C4-2B (cell line): Measurements from ENCODE around the gene SMU1.

Experiments
- H3K27ac ChIP-seq: fragments of 450-650 bp; 2 replicates; pipeline ENCODE4 v1.5.1; 2017
- ZFX ChIP-seq: fragments of 450-650 bp; IDR thresholded peaks from 2 replicates; pipeline ENCODE4 v1.6.1; 2017
- TF ChIP-seq, protein P1 (sequence below): fragments of 450-650 bp; conservative IDR thresholded peaks from 2 replicates; pipeline ENCODE4 v1.5.1; 2017; ENCODE audit warnings: mild to moderate bottlenecking

The SMU1 gene

GRCh38 chr9:33117306-33117705 is 40.8 kb upstream of the SMU1 start:
- TF ChIP-seq ZFX = no peak
- TF ChIP-seq, protein P1, sequence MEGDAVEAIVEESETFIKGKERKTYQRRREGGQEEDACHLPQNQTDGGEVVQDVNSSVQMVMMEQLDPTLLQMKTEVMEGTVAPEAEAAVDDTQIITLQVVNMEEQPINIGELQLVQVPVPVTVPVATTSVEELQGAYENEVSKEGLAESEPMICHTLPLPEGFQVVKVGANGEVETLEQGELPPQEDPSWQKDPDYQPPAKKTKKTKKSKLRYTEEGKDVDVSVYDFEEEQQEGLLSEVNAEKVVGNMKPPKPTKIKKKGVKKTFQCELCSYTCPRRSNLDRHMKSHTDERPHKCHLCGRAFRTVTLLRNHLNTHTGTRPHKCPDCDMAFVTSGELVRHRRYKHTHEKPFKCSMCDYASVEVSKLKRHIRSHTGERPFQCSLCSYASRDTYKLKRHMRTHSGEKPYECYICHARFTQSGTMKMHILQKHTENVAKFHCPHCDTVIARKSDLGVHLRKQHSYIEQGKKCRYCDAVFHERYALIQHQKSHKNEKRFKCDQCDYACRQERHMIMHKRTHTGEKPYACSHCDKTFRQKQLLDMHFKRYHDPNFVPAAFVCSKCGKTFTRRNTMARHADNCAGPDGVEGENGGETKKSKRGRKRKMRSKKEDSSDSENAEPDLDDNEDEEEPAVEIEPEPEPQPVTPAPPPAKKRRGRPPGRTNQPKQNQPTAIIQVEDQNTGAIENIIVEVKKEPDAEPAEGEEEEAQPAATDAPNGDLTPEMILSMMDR = no peak
- H3K27ac ChIP-seq = no peak overlapping the region

GRCh38 chr9:33116860-33117259 is 40.4 kb upstream of the SMU1 start:
- H3K27ac ChIP-seq = no peak overlapping the region
- TF ChIP-seq ZFX = no peak
- TF ChIP-seq, protein P1 = no peak

DNA sequence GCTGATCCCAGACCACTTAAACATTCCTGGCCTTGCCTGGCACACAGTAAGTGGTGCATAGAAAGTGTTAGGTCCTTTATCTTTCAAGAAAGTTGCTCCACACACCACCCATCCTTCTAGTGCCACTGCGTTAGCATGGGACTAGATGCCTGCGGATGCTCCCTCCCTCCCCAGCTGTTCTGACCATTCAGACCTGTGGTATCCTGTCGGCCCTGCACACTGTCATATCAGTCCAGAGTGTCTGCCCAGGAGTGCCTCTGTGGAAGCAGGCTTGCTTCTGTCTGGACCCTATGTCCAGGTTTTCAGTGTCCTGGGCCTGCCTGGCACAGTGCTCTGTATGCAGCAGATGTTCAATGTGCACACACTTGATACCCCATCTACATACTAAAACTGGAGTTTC is 38.3 kb upstream of the SMU1 start:
- TF ChIP-seq, protein P1 = no peak
- TF ChIP-seq ZFX = no peak
- no peak overlapping the region for H3K27ac ChIP-seq

DNA sequence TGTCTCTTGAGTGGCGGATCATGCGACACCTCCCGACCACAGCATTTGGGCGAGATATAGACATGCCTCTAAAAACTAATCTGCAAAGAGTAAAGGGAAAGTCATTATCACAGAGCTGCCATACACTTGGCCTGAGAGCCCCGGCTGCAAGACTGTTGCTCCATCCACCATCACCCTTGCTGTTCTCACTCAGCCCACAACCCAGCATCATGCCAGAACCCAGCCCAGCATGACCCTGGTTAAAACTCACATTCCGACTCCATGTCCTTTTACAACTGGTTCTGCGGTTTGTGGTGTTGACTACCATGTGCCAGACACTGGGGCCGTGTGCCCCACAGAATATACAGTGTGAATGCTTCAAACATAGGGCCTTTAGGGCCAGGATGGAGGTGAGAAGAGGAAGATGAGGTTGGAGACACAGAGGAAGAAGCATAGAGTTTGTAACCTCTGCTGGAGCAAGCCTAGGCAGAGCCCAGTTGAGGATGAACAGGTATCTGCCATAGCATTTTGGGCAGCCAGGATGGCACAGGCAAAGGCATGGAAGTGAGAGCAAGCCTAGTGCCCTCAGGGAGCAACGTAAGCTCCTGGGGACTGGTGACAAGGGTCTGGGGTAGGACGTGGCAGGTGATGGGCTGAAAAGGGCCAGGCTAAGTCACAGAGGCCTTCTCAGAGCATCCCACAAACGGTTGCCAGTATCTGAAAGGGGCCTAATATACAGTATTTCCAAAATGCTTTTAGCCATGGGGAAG is 37.5 kb upstream of the SMU1 start:
- no peak overlapping the region for H3K27ac ChIP-seq
- TF ChIP-seq, protein P1 = no peak

DNA sequence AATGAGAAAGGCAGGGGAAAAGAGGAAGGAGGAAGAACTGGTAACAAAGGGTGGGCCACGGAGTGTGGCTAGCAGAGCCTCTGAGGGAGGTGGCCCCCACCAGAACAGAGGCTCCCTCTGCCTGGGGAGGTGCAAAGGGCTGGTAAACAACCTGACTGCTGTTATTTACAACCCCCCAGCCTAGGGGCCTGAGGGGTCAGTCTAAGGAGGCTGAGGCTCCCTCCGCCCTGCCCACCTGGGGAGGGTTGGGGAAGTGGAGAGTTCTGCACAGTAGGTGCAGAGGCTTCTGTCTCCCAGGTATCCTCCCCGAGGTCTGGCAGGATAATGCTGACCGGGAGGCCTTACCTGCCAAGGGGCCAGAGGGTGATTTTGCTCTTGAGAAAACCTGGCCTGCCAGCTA is 35.6 kb upstream of the SMU1 start:
- no peak overlapping the region for H3K27ac ChIP-seq
- TF ChIP-seq, protein P1 = no peak
- TF ChIP-seq ZFX = no peak

DNA sequence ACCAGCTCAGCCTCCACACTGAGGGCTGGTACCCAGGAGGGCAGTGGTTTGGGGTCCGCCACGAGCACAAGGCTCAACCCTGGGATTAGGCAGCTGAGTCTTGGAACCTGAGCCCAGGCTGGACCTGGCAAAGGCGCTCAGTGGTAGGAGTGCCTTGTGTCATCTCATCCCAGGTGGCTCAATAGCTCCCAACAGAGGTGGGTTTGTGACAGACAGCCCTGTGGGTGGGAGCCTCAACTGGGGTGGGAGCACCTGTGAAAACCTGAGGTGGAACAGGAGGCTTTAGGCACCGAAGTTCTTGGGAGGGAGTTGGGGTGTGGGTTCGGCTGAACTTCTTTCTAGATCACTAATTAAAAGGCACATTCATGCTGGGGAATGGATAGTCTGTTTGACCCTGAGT is 35.2 kb upstream of the SMU1 start:
- no peak for TF ChIP-seq ZFX
- TF ChIP-seq, protein P1 = no peak
- no peak overlapping the region for H3K27ac ChIP-seq

- TF ChIP-seq ZFX = no peak
- TF ChIP-seq, protein P1 = no peak
- H3K27ac ChIP-seq = no peak overlapping the region
Observed at GRCh38 chr9:33110686-33111085, 34.2 kb upstream of the SMU1 start.
